ENCODE results near the gene ACTL7A.
"Not testable (repeated sequence)": the region's sequence is repeated elsewhere in the genome, so short reads cannot be mapped to it uniquely, and the experiment has no call there.

The ACTL7A gene

GRCh38 chr9:108844856-108845255 is 17.2 kb upstream of the ACTL7A start:
- Histone ChIP-seq H3K4me1 (no peaks in the 10 kb centered on the region), H3K36me3 (no peaks in the 10 kb centered on the region), H3K27me3 (no peaks in the 10 kb centered on the region), H3K9me3 (no peaks in the 10 kb centered on the region), H3K4me3 (ENCODE audit: low read depth, low read length) (no peak overlapping the region)
- DNase-seq, result no peak
- TF ChIP-seq CTCF (IDR thresholded peaks at IDR 0.05; ENCODE audit: low read depth, low read length), result no peak

GRCh38 chr9:108845507-108845906 is 16.6 kb upstream of the ACTL7A start:
- Histone ChIP-seq H3K4me3 (ENCODE audit: low read depth, low read length) (no peak overlapping the region), H3K4me1 (no peaks in the 10 kb centered on the region)
- no peak for DNase-seq

GRCh38 chr9:108845947-108846346 is 16.1 kb upstream of the ACTL7A start:
- Histone ChIP-seq H3K9me3 (no peaks in the 10 kb centered on the region), H3K27me3 (no peaks in the 10 kb centered on the region), H3K4me1 (no peaks in the 10 kb centered on the region), H3K4me3 (ENCODE audit: low read depth, low read length) (no peak overlapping the region), H3K36me3 (no peaks in the 10 kb centered on the region)
- TF ChIP-seq CTCF (IDR thresholded peaks at IDR 0.05; ENCODE audit: low read depth, low read length), result no peak
- DNase-seq, result no peak

More at GRCh38 chr9:108845507-108845906, 16.6 kb upstream of the ACTL7A start:
- H3K9me3 ChIP-seq, result no peaks in the 10 kb centered on the region
- H3K27me3 ChIP-seq, result no peaks in the 10 kb centered on the region
- no peaks in the 10 kb centered on the region for H3K36me3 ChIP-seq
- no peak for TF ChIP-seq CTCF (IDR thresholded peaks at IDR 0.05; ENCODE audit: low read depth, low read length)

- H3K4me1 ChIP-seq, result not testable (repeated sequence)
These were observed 13.8 kb upstream of the ACTL7A start for GRCh38 chr9:108848296-108848695.

GRCh38 chr9:108850293-108850897 is 11.7 kb upstream of the ACTL7A start:
- no peak overlapping the region for H3K4me3 ChIP-seq (ENCODE audit: low read depth, low read length)
- no peaks in the 10 kb centered on the region for H3K27me3 ChIP-seq
- H3K36me3 ChIP-seq, result no peaks in the 10 kb centered on the region
- DNase-seq, result no peak
- no peaks in the 10 kb centered on the region for H3K4me1 ChIP-seq
- TF ChIP-seq CTCF (IDR thresholded peaks at IDR 0.05; ENCODE audit: low read depth, low read length), result peak; percentile 32; the same call in 1 of the 2 replicates
- no peaks in the 10 kb centered on the region for H3K9me3 ChIP-seq

More at GRCh38 chr9:108848296-108848695, 13.8 kb upstream of the ACTL7A start:
- H3K27me3 ChIP-seq; H3K36me3 ChIP-seq; DNase-seq; H3K9me3 ChIP-seq; H3K4me3 ChIP-seq (ENCODE audit: low read depth, low read length): not testable (repeated sequence)

- TF ChIP-seq CTCF (IDR thresholded peaks at IDR 0.05; ENCODE audit: low read depth, low read length), result no peak
- no peaks in the 10 kb centered on the region for H3K36me3 ChIP-seq
- H3K4me1 ChIP-seq, result no peaks in the 10 kb centered on the region
- no peak overlapping the region for H3K4me3 ChIP-seq (ENCODE audit: low read depth, low read length)
- no peaks in the 10 kb centered on the region for H3K27me3 ChIP-seq
- no peaks in the 10 kb centered on the region for H3K9me3 ChIP-seq
- DNase-seq, result no peak
These were observed 10.9 kb upstream of the ACTL7A start for GRCh38 chr9:108851138-108851537.

Data from BE2C (cell line).